Limb (tissue), 2 donors: ENCODE results near the gene POLR3A.

Experiments
- DNase-seq, 2 donors: peaks; one replicate each; pipeline ENCODE4 v3.0.0-alpha.2; 2016; ENCODE audit errors: extremely low spot score in 2 of 2

The POLR3A gene

DNA sequence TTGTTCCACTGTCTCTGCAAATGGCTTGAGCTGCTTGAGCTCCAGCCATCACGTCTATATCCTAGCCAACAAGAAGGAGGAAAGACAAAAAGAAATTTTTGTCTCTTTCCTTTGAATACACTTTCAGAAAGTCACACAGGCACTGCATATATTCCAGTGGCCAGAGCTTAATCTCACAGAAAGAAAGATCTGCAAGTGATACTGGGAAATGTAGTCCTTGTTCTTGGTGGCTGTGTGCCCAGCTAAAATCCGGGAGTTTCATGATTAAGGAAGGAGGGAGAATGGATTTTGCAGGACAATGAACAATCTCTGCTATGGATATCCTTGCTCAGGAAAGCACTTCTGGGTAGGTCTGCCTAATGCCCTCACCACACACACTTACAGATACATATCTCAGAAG is 83.2 kb downstream of the POLR3A start:
- no peak for DNase-seq

DNA sequence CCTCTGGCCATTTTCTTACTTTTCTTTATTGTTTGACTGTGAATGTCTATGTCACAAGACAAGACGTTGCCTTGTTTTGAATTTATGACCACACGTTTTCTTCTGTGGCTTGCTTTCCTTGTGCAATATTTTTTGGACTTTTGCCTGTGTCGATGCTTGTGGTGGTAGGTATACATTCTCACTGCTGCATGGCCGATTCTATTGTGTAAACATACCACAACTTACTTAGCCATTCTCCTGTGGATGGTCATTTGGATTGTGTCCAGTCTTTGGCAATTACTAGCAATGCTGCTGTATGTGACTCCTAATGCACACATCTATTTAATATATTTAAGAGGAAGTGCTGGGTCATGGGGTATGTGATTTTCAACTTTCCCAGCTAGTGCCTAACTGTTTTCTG is 84.8 kb downstream of the POLR3A start:
- DNase-seq, result no peak

DNA sequence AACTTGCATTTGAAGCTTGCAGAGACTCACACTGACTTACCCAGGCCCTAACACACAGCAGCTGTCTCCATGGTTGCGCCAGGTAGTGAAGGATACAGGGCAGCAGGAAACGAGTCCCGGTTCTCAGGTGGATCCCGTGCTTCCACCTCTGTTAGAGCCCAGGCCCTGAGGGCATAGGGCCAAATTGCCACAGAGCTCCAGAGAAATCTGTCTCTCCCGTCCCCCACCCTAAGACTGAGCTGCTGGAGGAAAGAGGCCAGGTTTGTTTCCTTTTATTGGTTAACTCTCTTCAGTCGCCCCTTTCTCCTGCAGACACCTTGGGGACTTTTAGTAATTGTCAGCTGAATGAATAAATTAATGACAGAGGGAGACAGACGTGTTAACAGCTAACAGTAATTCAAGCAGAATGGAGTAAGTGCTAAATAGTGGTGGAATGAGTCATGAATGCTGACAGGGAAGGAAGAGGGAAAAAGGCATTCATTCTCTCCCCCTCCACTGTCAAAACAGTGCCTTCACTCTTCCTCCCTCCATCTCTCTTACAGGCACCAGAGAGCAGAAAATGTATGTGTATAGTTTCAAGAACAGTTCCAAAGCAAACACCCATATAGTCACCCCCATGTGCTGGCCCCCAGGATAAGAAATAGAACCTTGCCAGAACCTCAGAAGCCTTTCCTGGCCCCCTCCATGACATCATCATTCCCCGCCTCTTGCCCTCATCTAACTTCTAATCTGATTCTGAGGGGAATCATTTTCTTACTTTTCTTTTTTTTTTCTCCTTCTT is 86.0 kb downstream of the POLR3A start:
- no peak for DNase-seq

- DNase-seq, result no peak
Measured at GRCh38 chr10:77941790-77942189, 87.5 kb downstream of the POLR3A start.

DNA sequence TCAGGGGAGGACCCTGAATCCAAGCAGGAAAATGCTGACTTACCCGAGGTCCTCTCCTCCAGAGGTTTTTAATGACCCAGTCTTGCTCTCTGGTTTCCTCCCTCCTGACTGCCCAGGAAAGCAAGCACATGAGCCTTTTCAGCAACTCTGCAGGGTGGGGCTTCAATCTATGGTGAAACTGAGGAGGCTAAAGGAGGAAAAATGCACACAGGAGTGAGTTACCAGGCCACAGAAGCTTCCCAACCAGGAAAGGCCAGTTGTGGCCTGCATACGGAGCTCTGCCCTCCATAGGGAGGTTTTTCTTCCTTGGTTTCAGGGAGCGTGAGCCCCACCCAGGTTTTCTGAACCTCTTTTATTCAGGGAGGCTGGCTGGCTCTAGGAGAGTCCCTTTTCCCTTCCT is 88.7 kb downstream of the POLR3A start:
- DNase-seq, result no peak

- DNase-seq, result no peak
Measured at GRCh38 chr10:77940225-77940624, 89.1 kb downstream of the POLR3A start.

DNA sequence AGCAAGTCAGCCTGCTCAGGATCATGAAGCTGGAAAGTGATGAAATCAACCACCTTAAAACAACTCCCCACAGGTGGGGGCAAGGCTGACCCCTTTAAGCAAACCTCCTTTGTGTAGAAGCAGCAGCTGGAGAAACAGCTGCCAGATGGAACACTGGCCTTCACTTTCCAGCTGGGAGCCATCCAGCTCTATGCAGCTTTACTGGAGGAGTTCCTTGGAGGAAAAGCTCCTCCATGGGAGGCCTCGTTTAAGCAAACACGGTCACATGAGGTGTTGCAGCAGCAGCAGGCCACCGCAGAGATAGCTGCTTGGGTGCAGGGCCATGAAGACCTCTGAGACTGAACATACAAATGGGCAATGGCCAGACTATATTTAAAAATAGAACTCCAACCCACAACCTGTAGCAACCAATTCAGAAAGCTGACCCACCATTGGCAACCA is 89.7 kb downstream of the POLR3A start:
- peak; percentile 61 to 67 for DNase-seq

GRCh38 chr10:77936697-77937567 is 92.4 kb downstream of the POLR3A start:
- no peak for DNase-seq

GRCh38 chr10:77932016-77932715 is 97.1 kb downstream of the POLR3A start:
- peak in 1 of 2 donors; percentile 48 for DNase-seq

DNA sequence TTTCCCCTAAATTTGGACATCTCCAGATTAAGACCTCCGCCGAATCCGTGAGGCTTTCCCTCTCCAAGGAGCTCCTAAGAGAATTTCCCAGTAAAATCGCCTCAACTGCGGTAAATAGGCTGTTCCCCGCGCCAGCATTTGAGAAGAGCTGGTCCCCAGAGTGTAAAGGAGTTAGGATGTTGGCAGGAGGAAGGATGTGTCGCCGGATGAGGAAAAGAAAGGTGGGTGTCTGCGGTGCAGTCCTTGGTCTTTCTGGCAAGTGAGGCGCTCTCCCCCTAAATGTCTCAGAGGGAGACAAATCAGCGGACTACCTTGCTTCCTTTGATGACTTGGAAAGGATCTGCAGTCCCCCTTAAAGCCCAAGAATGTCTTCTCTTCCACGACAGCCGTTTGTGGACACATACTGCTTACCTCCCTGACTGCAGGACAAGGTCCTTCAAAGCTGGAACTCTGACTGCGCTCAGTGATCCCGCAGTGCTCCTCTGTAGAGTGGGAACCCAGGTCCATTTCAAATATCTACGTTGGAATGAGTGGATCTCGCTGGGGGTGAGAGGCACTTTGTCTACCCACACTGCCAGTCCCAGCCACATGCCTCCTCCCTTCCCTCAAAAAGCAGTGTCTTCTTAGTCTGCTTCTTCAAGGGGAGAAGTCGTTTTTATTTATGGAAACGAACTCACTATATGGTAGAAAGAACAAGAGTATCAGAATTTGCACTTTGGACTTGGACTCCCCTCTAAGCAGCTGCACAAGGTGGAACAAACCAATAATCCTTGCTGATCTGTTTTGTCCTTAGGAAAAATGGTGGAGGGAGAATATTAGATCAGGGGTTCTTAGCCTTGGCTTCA is 101.7 kb downstream of the POLR3A start:
- DNase-seq, result no peak

- peak; percentile 67 to 83 for DNase-seq
Measured at GRCh38 chr10:77926566-77927401, 102.5 kb downstream of the POLR3A start, which contains the start of gene DLG5. DLG5 (minus strand) TSS chr10:77926755; CDS start chr10:77926520, 235 bp downstream.

- DNase-seq, result peak; percentile 30 to 76
Measured at GRCh38 chr10:77925795-77926565, 103.3 kb downstream of the POLR3A start.

DNA sequence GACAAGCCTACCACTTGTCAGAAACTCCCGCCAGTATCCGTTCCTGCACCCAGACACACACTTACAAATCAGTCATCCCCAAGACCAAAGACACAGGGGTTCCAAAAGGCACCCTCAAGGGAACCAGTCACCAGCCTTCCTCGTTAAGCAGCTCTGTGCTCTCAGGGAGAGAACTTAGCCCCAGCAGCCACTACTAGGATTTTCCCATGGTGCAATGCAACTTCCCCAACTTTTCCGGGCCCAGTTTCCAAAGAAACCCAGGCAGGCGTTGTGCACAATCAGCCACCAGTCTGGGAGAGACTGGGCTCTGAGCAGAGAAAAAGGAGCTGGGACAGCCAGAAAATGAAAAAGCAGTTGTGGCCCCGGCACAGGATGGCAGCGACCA is 103.9 kb downstream of the POLR3A start:
- DNase-seq, result no peak

- no peak for DNase-seq
Measured at GRCh38 chr10:77922566-77923179, 106.6 kb downstream of the POLR3A start.

DNA sequence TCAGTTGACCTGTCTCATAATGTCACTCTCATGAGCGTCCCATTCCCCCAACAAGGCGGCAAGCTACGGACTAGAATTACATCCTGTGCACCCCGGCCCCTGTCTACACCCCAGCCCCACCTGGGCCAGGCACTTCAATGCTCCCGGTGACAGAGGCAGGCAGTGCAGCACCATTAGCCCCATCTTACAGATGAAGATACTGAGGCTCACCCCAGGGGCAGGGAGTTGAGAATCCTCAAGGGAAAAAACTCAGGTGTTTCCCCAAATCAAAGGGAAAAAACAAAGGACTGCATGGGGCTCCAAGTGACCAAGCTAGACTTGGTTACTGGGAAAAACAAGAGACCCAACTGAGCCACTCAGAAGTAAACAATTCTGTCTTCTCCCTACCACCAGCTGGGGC is 107.3 kb downstream of the POLR3A start:
- no peak for DNase-seq

GRCh38 chr10:77921395-77921794 is 107.9 kb downstream of the POLR3A start:
- DNase-seq, result no peak

- no peak for DNase-seq
Measured at GRCh38 chr10:77920495-77920894, 108.8 kb downstream of the POLR3A start.

GRCh38 chr10:77919713-77920108 is 109.6 kb downstream of the POLR3A start:
- DNase-seq, result no peak
